Stomach (tissue), 9 donors: Measurements from ENCODE around the gene IL16. TPM values are rescaled to one million over a fixed set of nuclear protein-coding genes. Genes with fewer than 3 reads are reported as not detected.

Source experiments
- DNase-seq, 2 donors: peaks; one replicate each; pipeline versions ENCODE4 v3.0.0 to v3.0.0-alpha.2; 2013 to 2019
- H3K27ac ChIP-seq, 5 donors: fragments of 200-600 bp in 4 of 5; sonication (generic) in 4 of 5; one replicate each; pipeline ENCODE4 v1.5.1; 2013 to 2019; ENCODE audit warnings: mild to moderate bottlenecking in 1 of 5, moderate library complexity in 1 of 5
- H3K27me3 ChIP-seq, 3 donors: fragments of 200-600 bp; sonication (generic); one replicate each; pipeline ENCODE4 v1.5.1; 2017 to 2019; ENCODE audit warnings: mixed run types in 1 of 3
- H3K36me3 ChIP-seq, 4 donors: fragments of 200-600 bp; sonication (generic); 1 replicate in 3 of 4; 2 replicates in 1 of 4; pipeline ENCODE4 v1.5.1; 2016 to 2019
- H3K4me1 ChIP-seq, 4 donors: fragments of 200-600 bp; sonication (generic); one replicate each; pipeline ENCODE4 v1.5.1; 2016 to 2019
- H3K4me3 ChIP-seq, 4 donors: fragments of 200-600 bp; sonication (generic) in 3 of 4; one replicate each; pipeline ENCODE4 v1.5.1; 2016 to 2019; ENCODE audit warnings: mild to moderate bottlenecking in 1 of 4
- H3K9me3 ChIP-seq, 4 donors: fragments of 200-600 bp; sonication (generic); one replicate each; pipeline ENCODE4 v1.5.1; 2016 to 2019
- CTCF ChIP-seq, 7 experiments: fragments of 450-650 bp in 4 of 7; fragments of 200-600 bp in 3 of 7; sonication (generic) in 3 of 7; IDR thresholded peaks; one replicate each; pipeline ENCODE4 v1.5.1; 2016 to 2019; ENCODE audit warnings: antibody characterized with exemption in 7 of 7, control low read depth in 2 of 7, mild to moderate bottlenecking in 1 of 7
- EP300 ChIP-seq: sonication (generic); formaldehyde crosslinking; IDR thresholded peaks from one replicate; pipeline ENCODE4 v1.6.1; 2017; ENCODE audit warnings: antibody characterized with exemption
- POLR2A ChIP-seq, 4 donors: fragments of 450-650 bp; IDR thresholded peaks; one replicate each; pipeline ENCODE4 v1.6.1; 2016; ENCODE audit warnings: antibody characterized with exemption in 4 of 4, control low read depth in 2 of 4, mild to moderate bottlenecking in 1 of 4, moderate library complexity in 1 of 4
- POLR2AphosphoS5 ChIP-seq, 3 donors: sonication (generic); formaldehyde crosslinking; IDR thresholded peaks; one replicate each; pipeline ENCODE4 v1.6.1; 2016; ENCODE audit warnings: antibody characterized with exemption in 3 of 3
- WGBS, 5 donors: extraction: QIAGEN DNeasy Blood & Tissue Kit in 3 of 5; methylation state at CpG; one replicate each; pipeline versions ENCODE4 v1.1.5 to v1.1.7; 2013 to 2018; 5-methylcytosine and 5-hydroxymethylcytosine counted together
- intact Hi-C: fragments of 100-400 bp; cut with DNase I; formaldehyde crosslinking; loops from one replicate; pipeline ENCODE4 v1.15.1; 2023; ENCODE audit warnings: low total_unique reads
- polyA plus RNA-seq, 3 donors: library from polyadenylated mRNA; stranded (reverse); fragments of 200-250 nt; gene quantifications; one replicate each; pipeline ENCODE4 v1.2.3, GENCODE V29; 2013
- total RNA-seq, 5 donors: library from RNA; depleted of rRNA; stranded (reverse); fragments of >200 nt; gene quantifications; one replicate each; pipeline versions ENCODE4 v1.1.0 to v1.2.3, GENCODE V29; 2014 to 2016
- donor health status: healthy with polysubstance abuse.
- donor health status: Bipolar disorder and iron deficiency.
- donor health status: healthy.

The IL16 gene
- total and polyA plus RNA-seq, 8 donors = 4.9 to 21.0 (median 8.7) TPM

GRCh38 chr15:81351651-81352050, 155.0 kb downstream of the IL16 start:
- no peak for TF ChIP-seq CTCF (IDR thresholded peaks at IDR 0.05)
- TF ChIP-seq POLR2A (IDR thresholded peaks at IDR 0.05) = no peak
- TF ChIP-seq EP300 = no peak
- no peak for TF ChIP-seq POLR2AphosphoS5 (IDR thresholded peaks at IDR 0.05)
- 81 to 87% (median 83%) methylated on average over 5 of the region's 5 CpGs for WGBS, 5 donors

GRCh38 chr15:81356252-81356651, 159.6 kb downstream of the IL16 start:
- 71 to 81% (median 81%) methylated on average over 5 of the region's 5 CpGs for WGBS, 5 donors
- H3K4me3 ChIP-seq = no peak overlapping the region
- no peaks in the 10 kb centered on the region for H3K27me3 ChIP-seq
- no peak for DNase-seq
- H3K27ac ChIP-seq = no peak overlapping the region
- no peaks in the 10 kb centered on the region for H3K9me3 ChIP-seq
- no peak for TF ChIP-seq POLR2AphosphoS5 (IDR thresholded peaks at IDR 0.05)
- TF ChIP-seq EP300 = no peak
- TF ChIP-seq POLR2A (IDR thresholded peaks at IDR 0.05) = no peak
- intact Hi-C loops = no loop called here
- no peaks in the 10 kb centered on the region for H3K4me1 ChIP-seq
- no peaks in the 10 kb centered on the region for H3K36me3 ChIP-seq

More at GRCh38 chr15:81351651-81352050, 155.0 kb downstream of the IL16 start:
- H3K36me3 ChIP-seq = no peaks in the 10 kb centered on the region
- no peak overlapping the region for H3K4me3 ChIP-seq
- H3K4me1 ChIP-seq = no peaks in the 10 kb centered on the region
- H3K27me3 ChIP-seq = no peaks in the 10 kb centered on the region
- H3K27ac ChIP-seq = no peak overlapping the region
- intact Hi-C loops = no loop called here
- no peak for DNase-seq
- H3K9me3 ChIP-seq = no peaks in the 10 kb centered on the region

GRCh38 chr15:81357180-81357686, 160.6 kb downstream of the IL16 start:
- Histone ChIP-seq H3K4me3 (no peak overlapping the region), H3K36me3 (no peaks in the 10 kb centered on the region), H3K9me3 (no peaks in the 10 kb centered on the region), H3K27me3 (no peaks in the 10 kb centered on the region), H3K4me1 (no peaks in the 10 kb centered on the region), H3K27ac (no peak overlapping the region)
- TF ChIP-seq POLR2A (IDR thresholded peaks at IDR 0.05) = no peak
- TF ChIP-seq EP300 = no peak
- no peak for TF ChIP-seq POLR2AphosphoS5 (IDR thresholded peaks at IDR 0.05)
- no peak for TF ChIP-seq CTCF (IDR thresholded peaks at IDR 0.05)
- DNase-seq = no peak
- intact Hi-C loops = no loop called here
- 74 to 79% (median 76%) methylated on average over 6 of the region's 6 CpGs for WGBS, 5 donors

- no peaks in the 10 kb centered on the region for H3K4me1 ChIP-seq
- H3K27me3 ChIP-seq = no peaks in the 10 kb centered on the region
- H3K4me3 ChIP-seq = no peak overlapping the region
- H3K36me3 ChIP-seq = no peaks in the 10 kb centered on the region
- 89 to 93% (median 92%) methylated on average over 6 of the region's 6 CpGs for WGBS, 5 donors
- H3K9me3 ChIP-seq = no peaks in the 10 kb centered on the region
- H3K27ac ChIP-seq = no peak overlapping the region
- DNase-seq = no peak
- TF ChIP-seq POLR2AphosphoS5 (IDR thresholded peaks at IDR 0.05) (no peak), CTCF (IDR thresholded peaks at IDR 0.05) (no peak), EP300 (no peak), POLR2A (IDR thresholded peaks at IDR 0.05) (no peak)
- intact Hi-C loops = no loop called here
Measured at GRCh38 chr15:81358248-81358647, 161.6 kb downstream of the IL16 start.

- Histone ChIP-seq H3K4me3 (no peak overlapping the region), H3K36me3 (no peaks in the 10 kb centered on the region), H3K27ac (no peak overlapping the region), H3K9me3 (no peaks in the 10 kb centered on the region), H3K4me1 (no peaks in the 10 kb centered on the region), H3K27me3 (no peaks in the 10 kb centered on the region)
- intact Hi-C loops = no loop called here
- no peak for TF ChIP-seq POLR2A (IDR thresholded peaks at IDR 0.05)
- no peak for TF ChIP-seq EP300
- TF ChIP-seq CTCF (IDR thresholded peaks at IDR 0.05) = no peak
- no peak for TF ChIP-seq POLR2AphosphoS5 (IDR thresholded peaks at IDR 0.05)
- no peak for DNase-seq
- WGBS, 5 donors = 85 to 92% (median 91%) methylated on average over 5 of the region's 5 CpGs
Measured at GRCh38 chr15:81360491-81360890, 163.8 kb downstream of the IL16 start.
